Vagina (tissue), 2 donors: Measurements from ENCODE around the gene SLC10A7. TPM values are rescaled to one million over a fixed set of nuclear protein-coding genes. Genes with fewer than 3 reads are reported as not detected.
A peak's percentile ranks its signal among the peaks of the same experiment; 100 is the strongest.

Source experiments
- DNase-seq, 2 donors: peaks; one replicate each; pipeline ENCODE4 v3.0.0-alpha.2; 2017; ENCODE audit errors: extremely low spot score in 2 of 2
- H3K27ac ChIP-seq: fragments of 200-600 bp; sonication (generic); one replicate; pipeline ENCODE4 v1.5.1; 2019
- H3K27me3 ChIP-seq: fragments of 200-600 bp; sonication (generic); one replicate; pipeline ENCODE4 v1.5.1; 2019
- H3K36me3 ChIP-seq, 2 donors: fragments of 200-600 bp; sonication (generic); one replicate each; pipeline ENCODE4 v1.5.1; 2017 to 2019
- H3K4me1 ChIP-seq: fragments of 200-600 bp; sonication (generic); one replicate; pipeline ENCODE4 v1.5.1; 2019
- H3K4me3 ChIP-seq, 2 donors: fragments of 200-600 bp; sonication (generic); 1 replicate in 1 of 2; 2 replicates in 1 of 2; pipeline ENCODE4 v1.5.1; 2016 to 2019
- H3K9me3 ChIP-seq: fragments of 200-600 bp; sonication (generic); one replicate; pipeline ENCODE4 v1.5.1; 2019
- POLR2A ChIP-seq, 2 donors: fragments of 450-650 bp; IDR thresholded peaks; one replicate each; pipeline ENCODE4 v1.6.1; 2017; ENCODE audit warnings: antibody characterized with exemption in 2 of 2, mild to moderate bottlenecking in 2 of 2, moderate library complexity in 2 of 2
- POLR2AphosphoS5 ChIP-seq, 2 donors: sonication (generic); formaldehyde crosslinking; IDR thresholded peaks; one replicate each; pipeline ENCODE4 v1.9.0; 2017; ENCODE audit warnings: antibody characterized with exemption in 2 of 2, mild to moderate bottlenecking in 2 of 2, low read depth in 1 of 2; ENCODE audit not compliant: insufficient read depth in 1 of 2
- intact Hi-C: fragments of 100-400 bp; cut with DNase I; formaldehyde crosslinking; loops from one replicate; pipeline ENCODE4 v1.15.1; 2023
- total RNA-seq: library from RNA; depleted of rRNA; stranded (reverse); fragments of >200 nt; gene quantifications from one replicate; pipeline ENCODE4 v1.2.3, GENCODE V29; 2016
- TF ChIP-seq, protein P1 (sequence below), 3 experiments: fragments of 450-650 bp in 2 of 3; fragments of 200-600 bp in 1 of 3; sonication (generic) in 1 of 3; IDR thresholded peaks; one replicate each; pipeline ENCODE4 v1.5.1; 2017 to 2019; ENCODE audit warnings: antibody characterized with exemption in 3 of 3, mild to moderate bottlenecking in 2 of 3, moderate library complexity in 2 of 3

Gene SLC10A7
- total RNA-seq, 1 donor from 2014 or later, result 14.2 TPM

GRCh38 chr4:146545102-146545501 lies 23.4 kb upstream of the SLC10A7 start:
- Histone ChIP-seq H3K4me1 (no peaks in the 10 kb centered on the region), H3K27me3 (no peaks in the 10 kb centered on the region), H3K9me3 (no peaks in the 10 kb centered on the region), H3K27ac (no peak overlapping the region), H3K36me3 (no peaks in the 10 kb centered on the region), H3K4me3 (no peak overlapping the region)
- intact Hi-C loops, result no loop called here
- DNase-seq, result no peak
- TF ChIP-seq POLR2A (IDR thresholded peaks at IDR 0.05), result no peak
- TF ChIP-seq POLR2AphosphoS5 (IDR thresholded peaks at IDR 0.05; ENCODE audit: insufficient read depth in 1 of 2, low read depth in 1 of 2), result no peak
- TF ChIP-seq, protein P1, sequence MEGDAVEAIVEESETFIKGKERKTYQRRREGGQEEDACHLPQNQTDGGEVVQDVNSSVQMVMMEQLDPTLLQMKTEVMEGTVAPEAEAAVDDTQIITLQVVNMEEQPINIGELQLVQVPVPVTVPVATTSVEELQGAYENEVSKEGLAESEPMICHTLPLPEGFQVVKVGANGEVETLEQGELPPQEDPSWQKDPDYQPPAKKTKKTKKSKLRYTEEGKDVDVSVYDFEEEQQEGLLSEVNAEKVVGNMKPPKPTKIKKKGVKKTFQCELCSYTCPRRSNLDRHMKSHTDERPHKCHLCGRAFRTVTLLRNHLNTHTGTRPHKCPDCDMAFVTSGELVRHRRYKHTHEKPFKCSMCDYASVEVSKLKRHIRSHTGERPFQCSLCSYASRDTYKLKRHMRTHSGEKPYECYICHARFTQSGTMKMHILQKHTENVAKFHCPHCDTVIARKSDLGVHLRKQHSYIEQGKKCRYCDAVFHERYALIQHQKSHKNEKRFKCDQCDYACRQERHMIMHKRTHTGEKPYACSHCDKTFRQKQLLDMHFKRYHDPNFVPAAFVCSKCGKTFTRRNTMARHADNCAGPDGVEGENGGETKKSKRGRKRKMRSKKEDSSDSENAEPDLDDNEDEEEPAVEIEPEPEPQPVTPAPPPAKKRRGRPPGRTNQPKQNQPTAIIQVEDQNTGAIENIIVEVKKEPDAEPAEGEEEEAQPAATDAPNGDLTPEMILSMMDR (IDR thresholded peaks at IDR 0.05), result no peak

DNA sequence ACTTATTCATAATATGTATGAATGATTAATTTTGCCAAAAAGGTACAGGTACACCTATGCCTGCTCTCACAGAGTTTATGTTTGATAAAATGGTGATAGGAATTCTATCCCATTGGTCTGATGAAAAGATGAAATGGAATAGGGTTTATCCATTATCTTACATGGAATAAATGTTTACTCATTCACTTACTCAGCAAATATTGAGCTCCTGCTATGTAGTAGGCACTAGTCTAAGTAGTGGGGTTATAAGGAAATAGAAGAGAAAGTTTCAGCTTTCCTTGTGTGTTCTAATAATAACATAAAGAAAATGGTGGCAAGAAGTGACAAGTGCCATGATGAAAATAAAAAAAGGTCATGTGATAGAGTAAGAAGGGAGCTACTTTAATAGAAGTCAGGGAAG lies 12.4 kb upstream of the SLC10A7 start:
- Histone ChIP-seq H3K36me3 (no peaks in the 10 kb centered on the region), H3K4me3 (no peak overlapping the region), H3K9me3 (no peaks in the 10 kb centered on the region), H3K4me1 (no peaks in the 10 kb centered on the region), H3K27ac (no peak overlapping the region), H3K27me3 (no peaks in the 10 kb centered on the region)
- DNase-seq, result no peak
- TF ChIP-seq POLR2A (IDR thresholded peaks at IDR 0.05) (no peak), POLR2AphosphoS5 (IDR thresholded peaks at IDR 0.05; ENCODE audit: insufficient read depth in 1 of 2, low read depth in 1 of 2) (no peak)
- TF ChIP-seq, protein P1 (IDR thresholded peaks at IDR 0.05), result no peak
- intact Hi-C loops, result no loop called here

DNA sequence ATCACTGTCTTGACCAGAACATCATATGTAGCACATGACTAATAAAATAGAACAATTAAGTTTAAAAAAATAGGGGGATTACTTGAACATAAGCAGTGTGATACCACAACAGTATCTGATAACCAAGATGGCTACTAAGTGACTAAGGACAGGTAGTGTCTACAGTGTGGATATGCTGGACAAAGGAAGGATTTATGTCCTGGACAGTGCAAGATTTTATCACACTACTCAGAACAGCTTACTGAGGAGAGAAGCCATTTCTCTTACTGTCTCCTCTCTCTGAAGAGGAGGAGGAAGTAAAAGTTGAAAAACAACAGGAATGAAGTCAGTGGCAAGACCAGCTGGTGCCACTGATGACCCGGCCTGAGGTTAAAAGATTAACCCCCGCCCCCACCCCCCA lies 4.0 kb upstream of the SLC10A7 start:
- TF ChIP-seq POLR2A (IDR thresholded peaks at IDR 0.05), result no peak
- TF ChIP-seq, protein P1 (IDR thresholded peaks at IDR 0.05), result no peak
- TF ChIP-seq POLR2AphosphoS5 (IDR thresholded peaks at IDR 0.05; ENCODE audit: insufficient read depth in 1 of 2, low read depth in 1 of 2), result no peak
- Histone ChIP-seq H3K9me3 (no peaks in the 10 kb centered on the region), H3K36me3 (no peaks in the 10 kb centered on the region), H3K27ac (no peak overlapping the region), H3K27me3 (no peaks in the 10 kb centered on the region), H3K4me1 (peaks cover 7% of the 10 kb centered on the region), H3K4me3 (no peak overlapping the region)
- intact Hi-C loops, result no loop called here
- no peak for DNase-seq

- no peaks in the 10 kb centered on the region for H3K27me3 ChIP-seq
- no peaks in the 10 kb centered on the region for H3K36me3 ChIP-seq
- no peak for DNase-seq
- no peak overlapping the region for H3K27ac ChIP-seq
- intact Hi-C loops, result no loop called here
- H3K4me3 ChIP-seq, result no peak overlapping the region
- H3K9me3 ChIP-seq, result no peaks in the 10 kb centered on the region
- H3K4me1 ChIP-seq, result peaks cover 18% of the 10 kb centered on the region
- TF ChIP-seq POLR2AphosphoS5 (IDR thresholded peaks at IDR 0.05; ENCODE audit: insufficient read depth in 1 of 2, low read depth in 1 of 2) (no peak), POLR2A (IDR thresholded peaks at IDR 0.05) (no peak)
- TF ChIP-seq, protein P1 (IDR thresholded peaks at IDR 0.05), result no peak
Measured at GRCh38 chr4:146524663-146525062, 2.9 kb upstream of the SLC10A7 start.

DNA sequence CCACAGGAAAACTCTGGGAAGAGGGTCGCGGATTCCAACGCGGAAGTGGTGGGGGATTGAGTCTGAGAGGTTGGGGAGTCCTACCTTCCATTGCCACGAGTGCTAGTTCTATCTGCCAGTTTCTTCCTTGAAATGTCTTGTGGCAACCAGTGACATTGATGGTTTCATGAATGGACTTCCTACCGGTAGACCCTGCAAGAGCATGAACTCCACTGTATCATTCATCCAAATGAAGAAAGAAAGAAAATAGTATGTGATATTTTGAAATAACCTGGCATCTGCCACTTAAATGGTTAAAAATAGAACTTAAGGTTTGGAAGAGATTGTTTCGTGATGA lies 1.1 kb upstream of the SLC10A7 start:
- no peaks in the 10 kb centered on the region for H3K36me3 ChIP-seq
- peaks cover 22% of the 10 kb centered on the region for H3K4me1 ChIP-seq
- DNase-seq, result no peak
- peak overlapping the region; percentile 77 for H3K27ac ChIP-seq
- TF ChIP-seq, protein P1 (IDR thresholded peaks at IDR 0.05), result no peak
- TF ChIP-seq POLR2AphosphoS5 (IDR thresholded peaks at IDR 0.05; ENCODE audit: insufficient read depth in 1 of 2, low read depth in 1 of 2) (no peak), POLR2A (IDR thresholded peaks at IDR 0.05) (no peak)
- no peaks in the 10 kb centered on the region for H3K27me3 ChIP-seq
- H3K9me3 ChIP-seq, result no peaks in the 10 kb centered on the region
- intact Hi-C loops, result no loop called here
- peak overlapping the region; percentile 72 to 73 for H3K4me3 ChIP-seq
